ENCODE measurements around the gene CPNE1.

The CPNE1 gene

GRCh38 chr20:35680452-35681183 lies 15.9 kb upstream of the CPNE1 start:
- in situ Hi-C loops (cut with HindIII; ENCODE audit: low sequenced_read_pairs), result no loop called here
- no peak overlapping the region for H3K4me3 ChIP-seq (ENCODE audit: low read depth, low read length)
- TF ChIP-seq CTCF (IDR thresholded peaks at IDR 0.05; ENCODE audit: low read depth, low read length, missing control alignments), result no peak
- no peak for DNase-seq (ENCODE audit: low read depth)

GRCh38 chr20:35674921-35675320 lies 10.2 kb upstream of the CPNE1 start:
- no peak for DNase-seq (ENCODE audit: low read depth)
- no peak overlapping the region for H3K4me3 ChIP-seq (ENCODE audit: low read depth, low read length)
- TF ChIP-seq CTCF (IDR thresholded peaks at IDR 0.05; ENCODE audit: low read depth, low read length, missing control alignments), result no peak
- in situ Hi-C loops (cut with HindIII; ENCODE audit: low sequenced_read_pairs), result no loop called here

GRCh38 chr20:35673884-35674283 lies 9.2 kb upstream of the CPNE1 start:
- no peak for DNase-seq (ENCODE audit: low read depth)
- no peak for TF ChIP-seq CTCF (IDR thresholded peaks at IDR 0.05; ENCODE audit: low read depth, low read length, missing control alignments)
- no peak overlapping the region for H3K4me3 ChIP-seq (ENCODE audit: low read depth, low read length)
- in situ Hi-C loops (cut with HindIII; ENCODE audit: low sequenced_read_pairs), result no loop called here

GRCh38 chr20:35669681-35670080 lies 5.0 kb upstream of the CPNE1 start:
- no peak overlapping the region for H3K4me3 ChIP-seq (ENCODE audit: low read depth, low read length)
- DNase-seq (ENCODE audit: low read depth), result no peak
- in situ Hi-C loops (cut with HindIII; ENCODE audit: low sequenced_read_pairs), result no loop called here
- no peak for TF ChIP-seq CTCF (IDR thresholded peaks at IDR 0.05; ENCODE audit: low read depth, low read length, missing control alignments)

GRCh38 chr20:35669221-35669620 lies 4.5 kb upstream of the CPNE1 start:
- in situ Hi-C loops (cut with HindIII; ENCODE audit: low sequenced_read_pairs), result no loop called here
- TF ChIP-seq CTCF (IDR thresholded peaks at IDR 0.05; ENCODE audit: low read depth, low read length, missing control alignments), result no peak
- DNase-seq (ENCODE audit: low read depth), result no peak

GRCh38 chr20:35665949-35666288 lies 1.2 kb upstream of the CPNE1 start:
- no peak overlapping the region for H3K4me3 ChIP-seq (ENCODE audit: low read depth, low read length)
- in situ Hi-C loops (cut with HindIII; ENCODE audit: low sequenced_read_pairs), result no loop called here
- no peak for TF ChIP-seq CTCF (IDR thresholded peaks at IDR 0.05; ENCODE audit: low read depth, low read length, missing control alignments)
- DNase-seq (ENCODE audit: low read depth), result no peak

More at GRCh38 chr20:35669221-35669620, 4.5 kb upstream of the CPNE1 start:
- H3K4me3 ChIP-seq (ENCODE audit: low read depth, low read length), result no peak overlapping the region
